GM18517 (cell line): ENCODE data around the gene PEX6.
"Not testable (repeated sequence)": the region's sequence is repeated elsewhere in the genome, so short reads cannot be mapped to it uniquely, and the experiment has no call there.

Source experiments
- ATAC-seq: cut with Tn5 transposase; IDR thresholded peaks from one replicate; pipeline ENCODE4 v1.9.1; 2021; ENCODE audit warnings: mild to moderate bottlenecking, moderate library complexity; ENCODE audit not compliant: unreplicated experiment

PEX6 gene

GRCh38 chr6:42966571-42966970 lies 12.4 kb downstream of the PEX6 start:
- no peak for ATAC-seq

GRCh38 chr6:42963855-42964605 lies 15.0 kb downstream of the PEX6 start:
- ATAC-seq = no peak

GRCh38 chr6:42963179-42963854 lies 15.7 kb downstream of the PEX6 start:
- ATAC-seq = no peak

- ATAC-seq = no peak
Measured at GRCh38 chr6:42962502-42963178, 16.3 kb downstream of the PEX6 start.

GRCh38 chr6:42962096-42962495 lies 16.9 kb downstream of the PEX6 start:
- ATAC-seq = no peak

DNA sequence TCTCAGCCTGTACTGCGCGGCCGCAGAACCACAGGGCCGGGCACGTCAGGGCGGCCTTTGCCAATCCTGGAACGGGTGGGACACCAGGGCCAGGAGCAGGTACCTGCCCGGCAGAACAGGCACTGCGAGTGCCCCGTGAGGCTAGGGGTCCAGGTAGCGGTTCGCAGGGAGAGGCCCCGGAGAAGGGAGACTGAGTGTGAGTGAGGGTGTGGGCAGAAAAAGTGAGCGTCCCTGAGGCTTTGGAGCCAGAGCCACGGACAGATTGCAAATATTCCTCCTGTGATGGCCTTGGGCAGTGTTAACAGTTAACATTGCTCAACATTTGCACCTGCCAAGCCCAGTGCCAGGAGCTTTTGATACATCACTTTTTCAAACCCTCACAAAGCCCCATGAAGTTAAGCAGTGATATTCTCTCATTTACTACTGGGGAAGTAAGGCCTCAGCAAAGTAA lies 17.9 kb downstream of the PEX6 start:
- no peak for ATAC-seq

- no peak for ATAC-seq
Measured at GRCh38 chr6:42960243-42961019, 18.6 kb downstream of the PEX6 start, which contains the start of gene GNMT. Gene GNMT (plus strand): TSS chr6:42960754. CDS start chr6:42960768, 14 bp downstream.

DNA sequence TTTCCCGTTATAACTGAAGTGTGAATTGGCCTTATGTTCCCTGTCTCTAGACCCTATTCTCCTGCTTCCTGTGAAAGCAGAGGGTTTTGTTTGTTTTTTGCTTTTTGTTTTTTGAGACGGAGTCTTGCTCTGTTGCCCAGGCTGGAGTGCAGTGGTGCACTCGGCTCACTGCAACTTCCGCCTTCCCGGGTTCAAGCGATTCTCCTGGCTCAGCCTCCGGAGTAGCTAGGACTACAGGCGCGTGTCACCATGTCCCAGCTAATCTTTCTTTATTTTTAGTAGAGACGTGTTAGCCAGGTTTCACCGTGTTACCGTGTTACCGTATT lies 19.1 kb downstream of the PEX6 start:
- ATAC-seq = no peak

- no peak for ATAC-seq
Measured at GRCh38 chr6:42958125-42958524, 20.9 kb downstream of the PEX6 start.

- ATAC-seq = not testable (repeated sequence)
Measured at GRCh38 chr6:42954405-42954804, 24.6 kb downstream of the PEX6 start.

DNA sequence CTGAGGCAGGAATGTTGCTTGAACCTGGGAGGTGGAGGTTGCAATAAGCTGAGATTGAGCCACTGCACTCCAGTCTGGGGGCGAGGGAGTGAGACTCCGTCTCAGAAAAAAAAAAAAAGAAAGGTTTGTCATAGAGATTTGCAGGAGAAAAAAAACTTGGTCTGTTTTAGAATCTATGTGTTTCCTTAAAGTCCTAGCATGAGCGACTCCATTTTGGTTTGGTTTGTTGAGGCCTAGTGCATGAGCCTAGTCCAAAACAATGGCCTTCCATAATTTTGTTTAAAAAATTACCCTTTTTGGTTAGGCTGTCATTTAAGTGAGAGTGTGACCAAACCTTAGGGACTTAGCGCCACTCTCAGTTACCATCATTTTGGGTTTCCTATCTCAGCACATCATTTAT lies 26.6 kb downstream of the PEX6 start:
- ATAC-seq = no peak

DNA sequence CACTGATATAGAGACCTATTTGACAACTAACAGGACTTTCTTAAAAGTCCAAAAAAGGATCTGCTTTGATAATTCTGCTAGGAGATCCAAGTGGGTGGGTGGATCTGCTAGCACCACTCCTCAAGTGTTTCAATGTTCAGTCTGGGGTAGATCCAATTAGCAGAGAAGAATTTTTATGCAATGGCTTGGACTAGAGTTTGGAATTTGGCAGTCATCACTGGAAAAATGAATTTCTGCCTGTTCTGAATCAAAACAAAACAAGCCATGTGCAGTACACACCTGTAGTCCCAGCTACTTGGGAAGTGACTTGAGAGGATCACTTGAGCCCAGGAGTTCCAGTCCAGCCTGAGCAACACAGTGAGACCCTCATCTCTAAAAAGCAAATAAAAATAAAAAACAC lies 31.0 kb downstream of the PEX6 start:
- no peak for ATAC-seq

GRCh38 chr6:42942444-42942843 lies 36.5 kb downstream of the PEX6 start:
- no peak for ATAC-seq

GRCh38 chr6:42941356-42941755 lies 37.6 kb downstream of the PEX6 start:
- ATAC-seq = not testable (repeated sequence)

GRCh38 chr6:42940493-42941045 lies 38.4 kb downstream of the PEX6 start:
- no peak for ATAC-seq

- no peak for ATAC-seq
Measured at GRCh38 chr6:42939810-42940167, 39.2 kb downstream of the PEX6 start.

GRCh38 chr6:42938987-42939809 lies 39.8 kb downstream of the PEX6 start:
- no peak for ATAC-seq

DNA sequence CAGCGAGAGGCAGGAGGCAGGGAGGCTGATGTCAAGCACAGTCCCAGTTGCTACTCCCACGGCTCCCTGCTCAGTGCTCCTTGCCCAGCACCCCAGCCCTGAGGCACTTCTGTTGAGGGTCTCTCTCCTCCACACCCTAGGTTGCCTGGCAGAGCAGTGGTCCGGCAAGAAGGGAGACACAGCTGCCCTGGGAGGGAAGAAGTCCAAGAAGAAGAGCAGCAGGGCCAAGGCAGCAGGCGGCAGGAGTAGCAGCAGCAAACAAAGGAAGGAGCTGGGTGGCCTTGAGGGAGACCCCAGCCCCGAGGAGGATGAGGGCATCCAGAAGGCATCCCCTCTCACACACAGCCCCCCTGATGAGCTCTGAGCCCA lies 40.6 kb downstream of the PEX6 start:
- ATAC-seq = no peak

GRCh38 chr6:42937548-42938427 lies 41.2 kb downstream of the PEX6 start:
- ATAC-seq = no peak
